ENCODE measurements around the gene DKK3.
A peak's percentile ranks its signal among the peaks of the same experiment; 100 is the strongest.

The DKK3 gene

GRCh38 chr11:12007769-12008737 is at the start of gene DKK3:
DKK3 (minus strand) TSS chr11:12008626; CDS start chr11:12008582, 44 bp downstream.
- no peak for TF ChIP-seq RARB (CRISPR knock-in tag; IDR thresholded peaks at IDR 0.05)
- TF ChIP-seq TOX (CRISPR knock-in tag; IDR thresholded peaks at IDR 0.05; ENCODE audit: borderline replicate concordance) = no peak
- no peak for TF ChIP-seq ZFP3 (CRISPR knock-in tag; IDR thresholded peaks at IDR 0.05)
- no peak for TF ChIP-seq PPARA (CRISPR knock-in tag; IDR thresholded peaks at IDR 0.05; ENCODE audit: borderline replicate concordance)
- TF ChIP-seq ISL1 (CRISPR knock-in tag; IDR thresholded peaks at IDR 0.05) = no peak
- no peak for TF ChIP-seq ZC3H10 (CRISPR knock-in tag; IDR thresholded peaks at IDR 0.05)
- no peak for TF ChIP-seq BACH2 (CRISPR knock-in tag; IDR thresholded peaks at IDR 0.05; ENCODE audit: borderline replicate concordance)
- TF ChIP-seq CSDC2 (CRISPR knock-in tag; IDR thresholded peaks at IDR 0.05) = no peak
- TF ChIP-seq, protein P1, sequence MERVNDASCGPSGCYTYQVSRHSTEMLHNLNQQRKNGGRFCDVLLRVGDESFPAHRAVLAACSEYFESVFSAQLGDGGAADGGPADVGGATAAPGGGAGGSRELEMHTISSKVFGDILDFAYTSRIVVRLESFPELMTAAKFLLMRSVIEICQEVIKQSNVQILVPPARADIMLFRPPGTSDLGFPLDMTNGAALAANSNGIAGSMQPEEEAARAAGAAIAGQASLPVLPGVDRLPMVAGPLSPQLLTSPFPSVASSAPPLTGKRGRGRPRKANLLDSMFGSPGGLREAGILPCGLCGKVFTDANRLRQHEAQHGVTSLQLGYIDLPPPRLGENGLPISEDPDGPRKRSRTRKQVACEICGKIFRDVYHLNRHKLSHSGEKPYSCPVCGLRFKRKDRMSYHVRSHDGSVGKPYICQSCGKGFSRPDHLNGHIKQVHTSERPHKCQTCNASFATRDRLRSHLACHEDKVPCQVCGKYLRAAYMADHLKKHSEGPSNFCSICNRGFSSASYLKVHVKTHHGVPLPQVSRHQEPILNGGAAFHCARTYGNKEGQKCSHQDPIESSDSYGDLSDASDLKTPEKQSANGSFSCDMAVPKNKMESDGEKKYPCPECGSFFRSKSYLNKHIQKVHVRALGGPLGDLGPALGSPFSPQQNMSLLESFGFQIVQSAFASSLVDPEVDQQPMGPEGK (CRISPR knock-in tag; IDR thresholded peaks at IDR 0.05; ENCODE audit: borderline replicate concordance) = no peak
- TF ChIP-seq ZNF565 (CRISPR knock-in tag; conservative IDR thresholded peaks at IDR 0.05; ENCODE audit: low read depth) = no peak
- peak; percentile 63 for ATAC-seq

DNA sequence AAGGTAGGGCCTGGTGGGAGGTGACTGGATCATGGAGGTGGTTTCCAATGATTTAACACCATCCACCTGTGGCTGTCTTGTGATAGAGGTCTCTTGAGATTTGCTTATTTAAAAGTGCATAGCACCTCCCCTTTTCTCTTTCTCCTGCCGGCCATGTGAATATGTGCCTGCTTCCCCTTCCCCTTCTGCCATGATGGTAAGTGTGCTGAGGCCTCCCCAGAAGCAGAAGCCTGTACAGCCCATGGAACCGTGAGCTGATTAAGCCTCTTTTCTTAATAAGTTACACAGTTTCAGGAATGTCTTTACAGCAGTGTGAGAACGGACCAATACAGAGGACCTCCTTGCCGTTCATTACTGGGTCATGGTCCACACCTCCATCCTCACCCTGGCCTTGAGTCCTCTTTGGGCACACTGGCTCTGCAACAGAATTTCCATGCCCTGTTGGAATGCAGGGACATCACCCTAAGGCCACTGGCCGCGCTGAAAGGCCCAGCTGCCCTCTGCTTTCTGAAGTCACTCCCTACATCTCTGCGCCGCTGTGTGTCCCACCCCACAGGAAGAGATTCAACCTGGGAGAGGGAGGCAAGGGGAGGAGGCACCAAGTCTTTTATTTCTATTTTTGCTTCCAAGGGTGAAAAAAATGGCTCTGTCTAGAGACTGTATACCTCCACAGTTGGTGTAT is 49.0 kb upstream of the DKK3 start:
- TF ChIP-seq, protein P1 (CRISPR knock-in tag; IDR thresholded peaks at IDR 0.05; ENCODE audit: borderline replicate concordance) = no peak
- no peak for TF ChIP-seq ZC3H10 (CRISPR knock-in tag; IDR thresholded peaks at IDR 0.05)
- no peak for TF ChIP-seq GLIS3 (CRISPR knock-in tag; IDR thresholded peaks at IDR 0.05)
- TF ChIP-seq ARNTL (CRISPR knock-in tag; IDR thresholded peaks at IDR 0.05; ENCODE audit: borderline replicate concordance, low read depth) = no peak
- TF ChIP-seq ZFP30 (CRISPR knock-in tag; IDR thresholded peaks at IDR 0.05) = no peak
- TF ChIP-seq CSDC2 (CRISPR knock-in tag; IDR thresholded peaks at IDR 0.05) = no peak
- TF ChIP-seq, protein P2, sequence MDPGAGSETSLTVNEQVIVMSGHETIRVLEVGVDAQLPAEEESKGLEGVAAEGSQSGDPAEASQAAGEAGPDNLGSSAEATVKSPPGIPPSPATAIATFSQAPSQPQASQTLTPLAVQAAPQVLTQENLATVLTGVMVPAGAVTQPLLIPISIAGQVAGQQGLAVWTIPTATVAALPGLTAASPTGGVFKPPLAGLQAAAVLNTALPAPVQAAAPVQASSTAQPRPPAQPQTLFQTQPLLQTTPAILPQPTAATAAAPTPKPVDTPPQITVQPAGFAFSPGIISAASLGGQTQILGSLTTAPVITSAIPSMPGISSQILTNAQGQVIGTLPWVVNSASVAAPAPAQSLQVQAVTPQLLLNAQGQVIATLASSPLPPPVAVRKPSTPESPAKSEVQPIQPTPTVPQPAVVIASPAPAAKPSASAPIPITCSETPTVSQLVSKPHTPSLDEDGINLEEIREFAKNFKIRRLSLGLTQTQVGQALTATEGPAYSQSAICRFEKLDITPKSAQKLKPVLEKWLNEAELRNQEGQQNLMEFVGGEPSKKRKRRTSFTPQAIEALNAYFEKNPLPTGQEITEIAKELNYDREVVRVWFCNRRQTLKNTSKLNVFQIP (CRISPR knock-in tag; IDR thresholded peaks at IDR 0.05; ENCODE audit: borderline replicate concordance, low read depth) = no peak
- TF ChIP-seq OSR1 (CRISPR knock-in tag; IDR thresholded peaks at IDR 0.05) = no peak
- TF ChIP-seq RARB (CRISPR knock-in tag; IDR thresholded peaks at IDR 0.05) = no peak
- no peak for TF ChIP-seq TOX (CRISPR knock-in tag; IDR thresholded peaks at IDR 0.05; ENCODE audit: borderline replicate concordance)
- TF ChIP-seq CREB5 (CRISPR knock-in tag; IDR thresholded peaks at IDR 0.05; ENCODE audit: low read depth) = no peak
- TF ChIP-seq TSHZ2 (CRISPR knock-in tag; IDR thresholded peaks at IDR 0.05) = no peak
- no peak for TF ChIP-seq ZNF70 (CRISPR knock-in tag; IDR thresholded peaks at IDR 0.05)
- no peak for TF ChIP-seq CSRNP3 (CRISPR knock-in tag; IDR thresholded peaks at IDR 0.05)
- no peak for TF ChIP-seq ZFP3 (CRISPR knock-in tag; IDR thresholded peaks at IDR 0.05)
- TF ChIP-seq ZNF8 (CRISPR knock-in tag; IDR thresholded peaks at IDR 0.05) = no peak
- TF ChIP-seq SNAI2 (CRISPR knock-in tag; IDR thresholded peaks at IDR 0.05) = no peak
- TF ChIP-seq PPARA (CRISPR knock-in tag; IDR thresholded peaks at IDR 0.05; ENCODE audit: borderline replicate concordance) = no peak
- ATAC-seq = no peak

Measured in SK-N-SH treated with all-trans-retinoic acid at 6 μM for 48 hours (cell line).